Activated CD4-positive, alpha-beta T cell treated with anti-CD3 and anti-CD28 coated beads, Interleukin-2, amount 10 ng/mL, durations not matched to agents 7 days and 5 days (primary cell): ENCODE data around the gene TNPO1. TPM values are rescaled to one million over a fixed set of nuclear protein-coding genes. Genes with fewer than 3 reads are reported as not detected.

Experiments
- CTCF ChIA-PET: fragments of 350-600 bp; sonication (Branson Sonifier 250); formaldehyde crosslinking; loops from one replicate; lab custom pipeline; 2021; ENCODE audit warnings: antibody characterized with exemption; lab: Charles Lee
- POLR2A ChIA-PET: fragments of 350-600 bp; sonication (Branson Sonifier 250); formaldehyde crosslinking; loops from one replicate; lab custom pipeline; 2021; ENCODE audit warnings: antibody characterized with exemption; lab: Charles Lee
- DNase-seq: peaks from one replicate; pipeline ENCODE4 v3.0.0-alpha.2; 2020
- H3K27ac Mint-ChIP-seq: one replicate; pipeline ENCODE4 v1.8.0; 2021; ENCODE audit warnings: mild to moderate bottlenecking, moderate library complexity, mixed read lengths
- H3K27me3 Mint-ChIP-seq: one replicate; pipeline ENCODE4 v1.8.0; 2021; ENCODE audit warnings: mixed read lengths
- H3K36me3 Mint-ChIP-seq: one replicate; pipeline ENCODE4 v1.8.0; 2021; ENCODE audit warnings: low read depth, mixed read lengths
- H3K4me1 Mint-ChIP-seq: one replicate; pipeline ENCODE4 v1.8.0; 2021; ENCODE audit warnings: mixed read lengths
- H3K4me3 Mint-ChIP-seq: one replicate; pipeline ENCODE4 v1.8.0; 2021; ENCODE audit warnings: mild to moderate bottlenecking, moderate library complexity, mixed read lengths
- H3K9me3 Mint-ChIP-seq: one replicate; pipeline ENCODE4 v1.8.0; 2021; ENCODE audit warnings: mixed read lengths
- total RNA-seq, 2 experiments: library from RNA; stranded (reverse); gene quantifications; one replicate each; pipeline ENCODE4 v1.2.3, GENCODE V29; 2021

The TNPO1 gene
- total RNA-seq, 2 experiments from 2014 or later = 74.0 to 95.3 TPM

- ChIA-PET CTCF (no interaction called here), POLR2A (no interaction called here)
- H3K9me3 Mint-ChIP-seq = no peaks in the 10 kb centered on the region
- H3K27me3 Mint-ChIP-seq = no peaks in the 10 kb centered on the region
- no peak overlapping the region for H3K27ac Mint-ChIP-seq
- H3K36me3 Mint-ChIP-seq = peaks cover 65% of the 10 kb centered on the region
- no peak for DNase-seq
- H3K4me1 Mint-ChIP-seq = peaks cover 8% of the 10 kb centered on the region
- H3K4me3 Mint-ChIP-seq = no peak overlapping the region
Measured at GRCh38 chr5:72882989-72883388, 66.5 kb downstream of the TNPO1 start.

GRCh38 chr5:72883850-72884249 is 67.4 kb downstream of the TNPO1 start:
- H3K4me3 Mint-ChIP-seq = no peak overlapping the region
- H3K4me1 Mint-ChIP-seq = peaks cover 8% of the 10 kb centered on the region
- no peak for DNase-seq
- CTCF ChIA-PET = interaction anchor here (0.7 kb wide), 1 partner anchor 1283 kb away, joined by 3 read pairs; no protein-coding TSS in a partner anchor
- H3K9me3 Mint-ChIP-seq = no peaks in the 10 kb centered on the region
- no peak overlapping the region for H3K27ac Mint-ChIP-seq
- peaks cover 67% of the 10 kb centered on the region for H3K36me3 Mint-ChIP-seq
- POLR2A ChIA-PET = no interaction called here
- no peaks in the 10 kb centered on the region for H3K27me3 Mint-ChIP-seq

- Mint-ChIP-seq H3K4me1 (peaks cover 8% of the 10 kb centered on the region), H3K27me3 (no peaks in the 10 kb centered on the region), H3K9me3 (no peaks in the 10 kb centered on the region), H3K36me3 (peaks cover 68% of the 10 kb centered on the region), H3K4me3 (no peak overlapping the region), H3K27ac (no peak overlapping the region)
- ChIA-PET POLR2A (no interaction called here), CTCF (no interaction called here)
- no peak for DNase-seq
Measured at GRCh38 chr5:72884892-72885291, 68.4 kb downstream of the TNPO1 start.

GRCh38 chr5:72885824-72886223 is 69.4 kb downstream of the TNPO1 start:
- no peaks in the 10 kb centered on the region for H3K9me3 Mint-ChIP-seq
- ChIA-PET POLR2A (no interaction called here), CTCF (no interaction called here)
- peaks cover 74% of the 10 kb centered on the region for H3K36me3 Mint-ChIP-seq
- peaks cover 8% of the 10 kb centered on the region for H3K4me1 Mint-ChIP-seq
- no peak overlapping the region for H3K4me3 Mint-ChIP-seq
- no peak overlapping the region for H3K27ac Mint-ChIP-seq
- H3K27me3 Mint-ChIP-seq = no peaks in the 10 kb centered on the region
- no peak for DNase-seq

GRCh38 chr5:72888595-72888994 is 72.1 kb downstream of the TNPO1 start:
- H3K27ac Mint-ChIP-seq = no peak overlapping the region
- no peaks in the 10 kb centered on the region for H3K9me3 Mint-ChIP-seq
- ChIA-PET POLR2A (no interaction called here), CTCF (no interaction called here)
- H3K36me3 Mint-ChIP-seq = peaks cover 70% of the 10 kb centered on the region
- H3K4me1 Mint-ChIP-seq = no peaks in the 10 kb centered on the region
- H3K4me3 Mint-ChIP-seq = no peak overlapping the region
- no peak for DNase-seq
- H3K27me3 Mint-ChIP-seq = no peaks in the 10 kb centered on the region

- ChIA-PET CTCF (interaction anchor here (0.6 kb wide), 1 partner anchor 1540 kb away, joined by 4 read pairs; no protein-coding TSS in a partner anchor), POLR2A (no interaction called here)
Measured at GRCh38 chr5:72889324-72889723, 72.9 kb downstream of the TNPO1 start.

GRCh38 chr5:72892846-72893245 is 76.4 kb downstream of the TNPO1 start:
- Mint-ChIP-seq H3K27me3 (no peaks in the 10 kb centered on the region), H3K4me3 (no peak overlapping the region), H3K4me1 (peaks cover 1% of the 10 kb centered on the region), H3K27ac (no peak overlapping the region), H3K36me3 (peaks cover 58% of the 10 kb centered on the region), H3K9me3 (no peaks in the 10 kb centered on the region)
- POLR2A ChIA-PET = no interaction called here
- CTCF ChIA-PET = no interaction called here
- no peak for DNase-seq

More at GRCh38 chr5:72889324-72889723, 72.9 kb downstream of the TNPO1 start:
- no peak for DNase-seq
- no peak overlapping the region for H3K4me3 Mint-ChIP-seq
- peaks cover 74% of the 10 kb centered on the region for H3K36me3 Mint-ChIP-seq
- H3K9me3 Mint-ChIP-seq = no peaks in the 10 kb centered on the region
- H3K27me3 Mint-ChIP-seq = no peaks in the 10 kb centered on the region
- no peak overlapping the region for H3K27ac Mint-ChIP-seq
- H3K4me1 Mint-ChIP-seq = no peaks in the 10 kb centered on the region

GRCh38 chr5:72895758-72896157 is 79.3 kb downstream of the TNPO1 start:
- Mint-ChIP-seq H3K4me3 (no peak overlapping the region), H3K9me3 (no peaks in the 10 kb centered on the region), H3K36me3 (peaks cover 48% of the 10 kb centered on the region), H3K27me3 (no peaks in the 10 kb centered on the region), H3K4me1 (peaks cover 1% of the 10 kb centered on the region), H3K27ac (peak overlapping the region; percentile 22)
- DNase-seq = no peak
- CTCF ChIA-PET = no interaction called here
- POLR2A ChIA-PET = no interaction called here

- POLR2A ChIA-PET = no interaction called here
Measured at GRCh38 chr5:72906806-72907205, 90.3 kb downstream of the TNPO1 start.

GRCh38 chr5:72908664-72909063 is 92.2 kb downstream of the TNPO1 start:
- no peaks in the 10 kb centered on the region for H3K9me3 Mint-ChIP-seq
- ChIA-PET POLR2A (no interaction called here), CTCF (no interaction called here)
- H3K4me3 Mint-ChIP-seq = no peak overlapping the region
- no peaks in the 10 kb centered on the region for H3K27me3 Mint-ChIP-seq
- H3K4me1 Mint-ChIP-seq = no peaks in the 10 kb centered on the region
- H3K27ac Mint-ChIP-seq = no peak overlapping the region
- DNase-seq = no peak
- H3K36me3 Mint-ChIP-seq = peaks cover 47% of the 10 kb centered on the region

More at GRCh38 chr5:72906806-72907205, 90.3 kb downstream of the TNPO1 start:
- Mint-ChIP-seq H3K36me3 (peaks cover 60% of the 10 kb centered on the region), H3K4me1 (no peaks in the 10 kb centered on the region), H3K4me3 (no peak overlapping the region), H3K27me3 (no peaks in the 10 kb centered on the region), H3K9me3 (no peaks in the 10 kb centered on the region), H3K27ac (no peak overlapping the region)
- CTCF ChIA-PET = interaction anchor here (1.2 to 1.3 kb wide), 2 partner anchors 12 to 46 kb away, joined by 3 read pairs; no protein-coding TSS in a partner anchor
- no peak for DNase-seq

GRCh38 chr5:72917371-72917776 is 100.9 kb downstream of the TNPO1 start:
- DNase-seq = no peak
- Mint-ChIP-seq H3K4me3 (no peak overlapping the region), H3K36me3 (peaks cover 1% of the 10 kb centered on the region), H3K4me1 (no peaks in the 10 kb centered on the region), H3K27me3 (peaks cover 2% of the 10 kb centered on the region), H3K27ac (no peak overlapping the region), H3K9me3 (no peaks in the 10 kb centered on the region)
- POLR2A ChIA-PET = no interaction called here
- CTCF ChIA-PET = no interaction called here

GRCh38 chr5:72920690-72921502 is 104.4 kb downstream of the TNPO1 start:
- Mint-ChIP-seq H3K9me3 (no peaks in the 10 kb centered on the region), H3K27ac (no peak overlapping the region), H3K4me1 (no peaks in the 10 kb centered on the region), H3K27me3 (peaks cover 2% of the 10 kb centered on the region), H3K4me3 (no peak overlapping the region), H3K36me3 (no peaks in the 10 kb centered on the region)
- ChIA-PET CTCF (no interaction called here), POLR2A (no interaction called here)
- no peak for DNase-seq

- Mint-ChIP-seq H3K27ac (no peak overlapping the region), H3K4me3 (no peak overlapping the region), H3K4me1 (no peaks in the 10 kb centered on the region), H3K9me3 (no peaks in the 10 kb centered on the region), H3K27me3 (peaks cover 2% of the 10 kb centered on the region), H3K36me3 (no peaks in the 10 kb centered on the region)
- ChIA-PET CTCF (no interaction called here), POLR2A (no interaction called here)
- no peak for DNase-seq
Measured at GRCh38 chr5:72921886-72922285, 105.4 kb downstream of the TNPO1 start.
